HG03064 (cell line): ENCODE data around the gene DDAH1.

Source experiments
- ATAC-seq: cut with Tn5 transposase; IDR thresholded peaks from one replicate; pipeline ENCODE4 v1.9.1; 2021; ENCODE audit warnings: low read depth; ENCODE audit not compliant: unreplicated experiment

Gene DDAH1

DNA sequence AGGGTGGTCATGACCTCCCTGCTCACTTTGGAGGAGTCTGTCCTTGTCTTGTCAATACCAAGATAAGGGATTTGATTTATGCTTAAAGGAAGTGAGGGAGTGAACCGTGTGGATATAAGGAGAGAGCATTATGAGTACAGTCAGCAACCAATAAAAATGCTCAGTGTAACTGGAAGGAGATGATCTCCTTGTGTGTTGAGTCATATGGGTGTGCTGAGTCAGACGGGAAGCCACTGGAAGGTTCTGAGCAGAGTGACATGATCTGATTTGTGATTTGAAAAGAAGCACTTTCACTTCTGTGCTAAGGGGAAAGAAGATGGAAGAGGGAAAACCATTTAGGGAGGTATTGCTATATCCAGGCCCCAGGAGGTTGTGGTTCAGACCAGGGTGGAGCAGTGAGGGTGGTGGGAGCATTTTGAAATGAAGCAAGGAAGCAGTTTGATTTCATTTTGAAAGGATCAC lies 186.1 kb downstream of the DDAH1 start:
- no peak for ATAC-seq

DNA sequence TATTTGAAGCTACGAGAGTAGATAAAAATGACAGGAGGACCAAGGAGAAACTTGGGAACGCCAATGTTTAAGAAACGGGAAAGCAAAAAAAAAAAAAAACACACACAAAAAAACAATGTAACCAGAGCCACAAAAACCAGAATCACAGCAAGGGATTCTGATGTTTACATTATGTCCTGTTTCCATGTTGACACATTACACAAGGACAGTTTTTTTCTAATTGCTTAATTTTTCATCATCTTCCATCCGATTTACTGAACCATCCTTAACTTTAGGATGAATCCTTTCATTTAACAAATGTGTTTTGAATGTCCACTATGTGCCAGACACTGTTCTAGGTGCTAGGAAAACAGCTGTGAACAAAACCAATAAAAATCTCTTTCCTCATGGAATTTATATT lies 187.2 kb downstream of the DDAH1 start:
- no peak for ATAC-seq

DNA sequence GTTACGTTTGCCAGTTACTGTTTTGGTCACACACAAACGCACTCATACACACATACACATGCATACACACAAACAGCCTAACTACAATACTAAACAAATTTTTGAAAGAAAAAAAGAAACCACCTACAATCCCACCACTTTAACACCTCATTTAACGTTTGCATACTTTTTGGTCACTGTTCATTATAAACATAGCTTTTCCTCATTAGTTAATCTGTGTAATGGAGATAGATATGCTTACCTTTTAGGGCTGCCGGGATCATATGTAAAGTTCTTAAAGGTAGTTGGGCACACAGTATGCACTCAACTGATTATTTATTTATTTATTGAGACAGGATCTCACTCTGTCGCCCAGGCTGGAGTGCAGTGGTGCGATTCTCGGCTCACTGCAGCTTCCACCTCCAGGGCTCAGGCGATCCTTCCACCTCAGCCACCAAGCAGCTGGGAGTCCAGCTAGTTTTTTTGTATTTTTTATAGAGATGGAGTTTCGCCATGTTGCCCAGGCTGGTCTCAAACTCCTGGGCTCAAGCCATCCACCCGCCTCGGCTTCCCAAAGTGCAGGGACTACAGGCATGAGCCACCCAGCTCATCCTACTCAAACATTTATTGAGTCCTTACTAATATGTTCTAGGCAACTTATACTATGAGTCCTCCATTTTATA lies 187.8 kb downstream of the DDAH1 start:
- no peak for ATAC-seq

- ATAC-seq = peak; percentile 97
Observed at GRCh38 chr1:85276215-85276977, 188.6 kb downstream of the DDAH1 start, which contains the start of gene BCL10. TSS of gene BCL10 (minus strand) at chr1:85276632. CDS start at chr1:85276352, 280 bp downstream.

DNA sequence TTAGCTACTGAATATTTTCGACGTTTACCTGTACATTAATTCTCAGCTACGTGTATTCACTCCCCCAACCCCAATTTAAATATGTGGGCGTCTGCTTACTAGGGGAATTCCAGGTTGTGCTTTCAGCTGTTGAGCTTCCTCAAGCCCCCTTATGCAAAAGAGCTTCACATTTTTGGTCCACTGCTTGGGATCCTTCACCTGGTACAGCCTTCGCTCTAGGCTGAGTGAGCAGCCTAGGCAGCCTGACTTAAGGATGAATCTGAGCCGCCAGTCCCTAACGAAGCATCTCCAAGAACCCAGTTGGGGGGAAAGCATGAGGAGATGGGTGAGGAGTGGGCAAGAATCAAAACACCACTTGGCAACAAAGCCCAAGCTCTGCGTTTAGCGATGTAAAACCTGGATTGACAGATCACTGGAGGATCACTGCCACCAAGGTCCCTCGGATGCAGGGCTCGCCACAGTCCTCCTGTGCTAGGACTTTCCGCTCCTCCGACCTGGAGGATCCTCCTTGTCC lies 189.2 kb downstream of the DDAH1 start:
- no peak for ATAC-seq

- ATAC-seq = no peak
Observed at GRCh38 chr1:85274969-85275453, 189.9 kb downstream of the DDAH1 start.

DNA sequence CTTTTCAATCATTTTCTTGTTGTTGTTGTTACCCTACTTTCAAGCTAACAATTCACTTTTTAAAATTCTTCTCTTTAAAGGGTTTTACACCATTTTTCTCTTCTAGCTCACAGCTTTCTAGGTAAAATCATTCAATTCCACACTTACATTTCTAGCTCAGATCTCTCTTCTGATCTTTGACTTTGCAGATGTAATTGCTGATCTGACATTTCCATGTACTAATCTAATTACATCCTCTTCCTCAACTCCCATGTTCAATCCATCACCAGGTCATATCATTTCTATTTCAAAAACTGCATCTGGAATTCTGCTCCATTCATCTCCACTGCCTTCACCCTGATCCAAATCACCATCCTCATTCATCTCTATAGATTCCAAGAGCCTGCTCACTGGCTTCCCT lies 191.6 kb downstream of the DDAH1 start:
- no peak for ATAC-seq

- ATAC-seq = no peak
Observed at GRCh38 chr1:85268801-85269585, 196.0 kb downstream of the DDAH1 start.
